ENCODE results near the gene GGTA1. TPM values are rescaled to one million over a fixed set of nuclear protein-coding genes. Genes with fewer than 3 reads are reported as not detected.

GGTA1 gene
- not detected in 2 replicates for polyA plus RNA-seq
- polyA minus RNA-seq = not detected in 2 replicates

DNA sequence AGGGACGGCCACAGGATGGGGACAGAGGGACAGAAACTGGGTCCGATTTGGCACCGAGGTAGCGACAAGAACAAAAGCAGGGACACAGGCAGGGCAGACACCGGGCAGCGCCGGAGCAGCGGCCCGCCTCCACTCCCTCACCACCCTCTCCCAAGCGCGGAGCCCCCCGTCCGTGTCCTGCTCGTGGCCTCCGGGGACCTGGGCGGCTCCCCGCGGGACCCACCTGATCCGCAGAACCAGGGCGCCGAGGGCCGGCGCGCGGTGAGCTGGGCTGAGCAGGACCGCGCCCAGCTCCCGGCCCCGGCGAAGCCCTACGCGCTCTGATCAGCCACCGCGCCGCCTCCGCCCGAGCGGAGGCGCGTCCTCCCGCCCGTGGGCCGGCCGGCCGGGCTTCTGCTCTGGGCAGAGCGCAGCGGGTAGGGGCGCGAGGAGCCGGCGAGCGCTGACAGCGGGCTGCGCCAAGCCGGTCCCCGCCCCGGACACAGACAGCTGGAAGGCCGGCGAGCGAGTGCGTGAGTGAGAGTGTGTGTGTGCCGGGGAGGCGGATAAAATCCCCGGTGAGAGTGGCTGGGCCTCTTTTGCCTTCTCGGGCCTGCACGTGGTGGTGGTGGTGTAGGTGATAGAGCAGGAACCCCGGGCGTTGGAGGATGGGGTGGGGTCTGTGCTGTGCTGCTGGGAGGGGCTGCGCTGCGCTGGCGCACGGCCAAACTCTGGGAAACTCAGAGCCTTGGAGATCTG, at the start of gene GGTA1:
Gene GGTA1, minus strand, starts transcription at position 418 of the 738 bp plus-strand sequence. CDS start 31,922 bp downstream, outside the sequence.
- H3F3A ChIP-seq (ENCODE audit: insufficient read depth, low read length, poor library complexity, severe bottlenecking) = no peaks in the 10 kb centered on the region
- H2AFZ ChIP-seq (ENCODE audit: low read depth, low read length) = no peak within 1 kb of the TSS
- no peak for TF ChIP-seq EZH2 (IDR thresholded peaks at IDR 0.05; ENCODE audit: borderline replicate concordance, insufficient read depth, low read length, poor library complexity, severe bottlenecking)
- no peak for TF ChIP-seq EP300 (conservative IDR thresholded peaks at IDR 0.05; ENCODE audit: poor library complexity, severe bottlenecking)
- TF ChIP-seq MXI1 (conservative IDR thresholded peaks at IDR 0.05; ENCODE audit: poor library complexity, severe bottlenecking) = peak; percentile 50
- H3K79me2 ChIP-seq (replicated peaks; ENCODE audit: insufficient read depth, low read length) = no peaks in the 10 kb centered on the region
- H3K4me3 ChIP-seq (ENCODE audit: low read length) = peak within 1 kb of the TSS; percentile 71
- H4K20me1 ChIP-seq (ENCODE audit: insufficient read depth) = no peaks in the 10 kb centered on the region
- H3K36me3 ChIP-seq (ENCODE audit: insufficient read depth, low read length) = no peaks in the 10 kb centered on the region
- peaks cover 43% of the 10 kb centered on the region for H3K27me3 ChIP-seq (ENCODE audit: insufficient read depth, low read depth, low read length)
- H3K9me3 ChIP-seq (ENCODE audit: low read length) = peaks cover 5% of the 10 kb centered on the region
- H3K9ac ChIP-seq (ENCODE audit: low read length) = peak within 1 kb of the TSS; percentile 38
- H3K9me2 ChIP-seq (ENCODE audit: insufficient read depth, low read length) = no peaks in the 10 kb centered on the region
- H3K4me2 ChIP-seq (ENCODE audit: low read length) = peak within 1 kb of the TSS; percentile 83
- H3K27ac ChIP-seq (ENCODE audit: low read length) = no peak within 1 kb of the TSS

DNA sequence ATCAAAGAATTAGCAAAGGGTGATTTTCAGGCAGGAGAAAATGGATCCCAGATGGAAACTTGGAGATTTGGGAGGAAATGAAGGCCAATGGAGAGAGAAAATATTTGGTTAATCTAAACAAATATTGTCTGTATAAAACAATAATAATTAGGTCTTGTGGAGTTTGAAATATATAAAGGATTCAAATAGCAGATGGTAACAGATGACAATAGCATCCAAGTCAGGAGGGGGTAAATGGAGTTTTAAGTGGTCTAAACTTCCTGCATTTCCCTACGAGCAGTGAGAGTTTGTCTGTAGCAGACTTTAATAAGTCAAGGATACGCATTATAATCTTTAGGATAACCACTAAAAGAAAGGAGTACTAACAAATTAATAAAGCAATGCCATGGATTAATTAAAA, 49.0 kb upstream of the GGTA1 start:
- Histone ChIP-seq H3K27ac (ENCODE audit: low read length) (no peak overlapping the region), H3K9ac (ENCODE audit: low read length) (no peak overlapping the region), H3F3A (ENCODE audit: insufficient read depth, low read length, poor library complexity, severe bottlenecking) (no peaks in the 10 kb centered on the region), H3K4me2 (ENCODE audit: low read length) (no peak overlapping the region), H3K79me2 (replicated peaks; ENCODE audit: insufficient read depth, low read length) (no peaks in the 10 kb centered on the region), H2AFZ (ENCODE audit: low read depth, low read length) (no peak overlapping the region), H3K9me2 (ENCODE audit: insufficient read depth, low read length) (no peaks in the 10 kb centered on the region), H3K27me3 (ENCODE audit: insufficient read depth, low read depth, low read length) (no peaks in the 10 kb centered on the region), H3K36me3 (ENCODE audit: insufficient read depth, low read length) (no peaks in the 10 kb centered on the region), H3K9me3 (ENCODE audit: low read length) (no peaks in the 10 kb centered on the region), H4K20me1 (ENCODE audit: insufficient read depth) (no peaks in the 10 kb centered on the region), H3K4me3 (ENCODE audit: low read length) (no peak overlapping the region)
- TF ChIP-seq EZH2 (IDR thresholded peaks at IDR 0.05; ENCODE audit: borderline replicate concordance, insufficient read depth, low read length, poor library complexity, severe bottlenecking) = no peak
- TF ChIP-seq EP300 (conservative IDR thresholded peaks at IDR 0.05; ENCODE audit: poor library complexity, severe bottlenecking) = no peak
- TF ChIP-seq TAF1 (IDR thresholded peaks at IDR 0.05; ENCODE audit: low read depth) = no peak
- TF ChIP-seq, protein P1, sequence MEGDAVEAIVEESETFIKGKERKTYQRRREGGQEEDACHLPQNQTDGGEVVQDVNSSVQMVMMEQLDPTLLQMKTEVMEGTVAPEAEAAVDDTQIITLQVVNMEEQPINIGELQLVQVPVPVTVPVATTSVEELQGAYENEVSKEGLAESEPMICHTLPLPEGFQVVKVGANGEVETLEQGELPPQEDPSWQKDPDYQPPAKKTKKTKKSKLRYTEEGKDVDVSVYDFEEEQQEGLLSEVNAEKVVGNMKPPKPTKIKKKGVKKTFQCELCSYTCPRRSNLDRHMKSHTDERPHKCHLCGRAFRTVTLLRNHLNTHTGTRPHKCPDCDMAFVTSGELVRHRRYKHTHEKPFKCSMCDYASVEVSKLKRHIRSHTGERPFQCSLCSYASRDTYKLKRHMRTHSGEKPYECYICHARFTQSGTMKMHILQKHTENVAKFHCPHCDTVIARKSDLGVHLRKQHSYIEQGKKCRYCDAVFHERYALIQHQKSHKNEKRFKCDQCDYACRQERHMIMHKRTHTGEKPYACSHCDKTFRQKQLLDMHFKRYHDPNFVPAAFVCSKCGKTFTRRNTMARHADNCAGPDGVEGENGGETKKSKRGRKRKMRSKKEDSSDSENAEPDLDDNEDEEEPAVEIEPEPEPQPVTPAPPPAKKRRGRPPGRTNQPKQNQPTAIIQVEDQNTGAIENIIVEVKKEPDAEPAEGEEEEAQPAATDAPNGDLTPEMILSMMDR (IDR thresholded peaks at IDR 0.05; ENCODE audit: poor library complexity, severe bottlenecking) = no peak
- TF ChIP-seq POLR2AphosphoS5 (IDR thresholded peaks at IDR 0.05) = no peak
- TF ChIP-seq RAD21 (conservative IDR thresholded peaks at IDR 0.05) = no peak
- TF ChIP-seq SMC3 (conservative IDR thresholded peaks at IDR 0.05; ENCODE audit: poor library complexity) = no peak

DNA sequence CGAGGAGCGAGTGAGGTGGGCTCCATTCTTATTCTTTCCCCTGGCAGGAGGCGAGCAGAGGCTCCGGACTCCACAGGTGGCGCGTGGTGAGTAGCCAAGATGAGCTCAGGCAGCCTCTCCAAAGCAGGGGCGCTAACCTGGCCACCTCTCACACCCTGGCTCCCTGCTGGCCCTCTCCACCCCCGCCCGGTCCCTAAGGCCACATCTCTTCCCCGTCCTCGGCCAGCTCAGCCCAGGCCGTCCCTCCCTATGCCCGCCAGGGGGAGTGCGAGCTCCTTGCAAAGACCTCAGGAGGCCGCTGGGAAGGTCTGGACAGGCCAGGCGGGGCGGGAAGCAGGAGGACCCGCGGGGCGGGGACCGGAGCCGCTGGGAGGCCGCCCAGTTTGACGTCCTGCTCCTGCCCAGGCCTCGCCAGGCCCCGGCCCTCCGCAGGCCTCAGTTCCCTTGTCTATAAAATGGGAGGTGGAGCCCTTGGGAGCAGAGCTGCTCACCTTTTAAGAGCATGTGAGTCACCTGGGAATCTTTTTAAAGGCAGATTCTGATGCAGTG, 46.3 kb upstream of the GGTA1 start:
- H3K27ac ChIP-seq (ENCODE audit: low read length) = no peak overlapping the region
- H3K9me3 ChIP-seq (ENCODE audit: low read length) = no peaks in the 10 kb centered on the region
- H3K9ac ChIP-seq (ENCODE audit: low read length) = no peak overlapping the region
- no peaks in the 10 kb centered on the region for H3K27me3 ChIP-seq (ENCODE audit: insufficient read depth, low read depth, low read length)
- peak overlapping the region; percentile 38 for H2AFZ ChIP-seq (ENCODE audit: low read depth, low read length)
- peak overlapping the region; percentile 53 for H3K4me3 ChIP-seq (ENCODE audit: low read length)
- no peaks in the 10 kb centered on the region for H3K79me2 ChIP-seq (replicated peaks; ENCODE audit: insufficient read depth, low read length)
- no peak overlapping the region for H3K4me2 ChIP-seq (ENCODE audit: low read length)
- H3F3A ChIP-seq (ENCODE audit: insufficient read depth, low read length, poor library complexity, severe bottlenecking) = no peaks in the 10 kb centered on the region
- no peak for TF ChIP-seq MXI1 (conservative IDR thresholded peaks at IDR 0.05; ENCODE audit: poor library complexity, severe bottlenecking)
- TF ChIP-seq SMC3 (conservative IDR thresholded peaks at IDR 0.05; ENCODE audit: poor library complexity) = peak; percentile 97
- TF ChIP-seq, protein P1 (IDR thresholded peaks at IDR 0.05; ENCODE audit: poor library complexity, severe bottlenecking) = peak; percentile 96
- TF ChIP-seq RAD21 (conservative IDR thresholded peaks at IDR 0.05) = peak; percentile 96
- TF ChIP-seq EP300 (conservative IDR thresholded peaks at IDR 0.05; ENCODE audit: poor library complexity, severe bottlenecking) = no peak
- no peaks in the 10 kb centered on the region for H4K20me1 ChIP-seq (ENCODE audit: insufficient read depth)
- H3K9me2 ChIP-seq (ENCODE audit: insufficient read depth, low read length) = no peaks in the 10 kb centered on the region
- H3K36me3 ChIP-seq (ENCODE audit: insufficient read depth, low read length) = no peaks in the 10 kb centered on the region

Measured in neural cell (in vitro differentiated cells).